ENCODE results near the gene GRIN2A.

The GRIN2A gene

DNA sequence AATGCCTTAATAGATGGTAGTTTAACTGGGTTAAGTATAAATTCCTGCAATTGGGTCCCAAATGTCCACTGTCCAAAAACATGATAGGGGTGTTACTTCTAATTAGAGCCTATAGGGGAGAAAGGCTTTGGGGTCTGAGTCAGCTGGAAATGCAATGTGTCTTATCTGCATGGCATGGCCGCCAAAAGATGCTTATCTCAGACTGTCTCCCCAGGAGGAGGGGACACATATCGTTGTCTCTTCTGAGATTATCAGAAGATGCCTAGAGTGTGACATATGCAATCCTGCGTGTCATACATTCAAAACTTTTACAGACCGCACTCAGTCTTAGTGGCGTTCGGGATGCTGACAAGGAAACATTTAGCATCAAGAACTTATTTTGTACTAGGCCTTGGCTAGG is 442.9 kb downstream of the GRIN2A start (continued):
- TF ChIP-seq, protein P1, sequence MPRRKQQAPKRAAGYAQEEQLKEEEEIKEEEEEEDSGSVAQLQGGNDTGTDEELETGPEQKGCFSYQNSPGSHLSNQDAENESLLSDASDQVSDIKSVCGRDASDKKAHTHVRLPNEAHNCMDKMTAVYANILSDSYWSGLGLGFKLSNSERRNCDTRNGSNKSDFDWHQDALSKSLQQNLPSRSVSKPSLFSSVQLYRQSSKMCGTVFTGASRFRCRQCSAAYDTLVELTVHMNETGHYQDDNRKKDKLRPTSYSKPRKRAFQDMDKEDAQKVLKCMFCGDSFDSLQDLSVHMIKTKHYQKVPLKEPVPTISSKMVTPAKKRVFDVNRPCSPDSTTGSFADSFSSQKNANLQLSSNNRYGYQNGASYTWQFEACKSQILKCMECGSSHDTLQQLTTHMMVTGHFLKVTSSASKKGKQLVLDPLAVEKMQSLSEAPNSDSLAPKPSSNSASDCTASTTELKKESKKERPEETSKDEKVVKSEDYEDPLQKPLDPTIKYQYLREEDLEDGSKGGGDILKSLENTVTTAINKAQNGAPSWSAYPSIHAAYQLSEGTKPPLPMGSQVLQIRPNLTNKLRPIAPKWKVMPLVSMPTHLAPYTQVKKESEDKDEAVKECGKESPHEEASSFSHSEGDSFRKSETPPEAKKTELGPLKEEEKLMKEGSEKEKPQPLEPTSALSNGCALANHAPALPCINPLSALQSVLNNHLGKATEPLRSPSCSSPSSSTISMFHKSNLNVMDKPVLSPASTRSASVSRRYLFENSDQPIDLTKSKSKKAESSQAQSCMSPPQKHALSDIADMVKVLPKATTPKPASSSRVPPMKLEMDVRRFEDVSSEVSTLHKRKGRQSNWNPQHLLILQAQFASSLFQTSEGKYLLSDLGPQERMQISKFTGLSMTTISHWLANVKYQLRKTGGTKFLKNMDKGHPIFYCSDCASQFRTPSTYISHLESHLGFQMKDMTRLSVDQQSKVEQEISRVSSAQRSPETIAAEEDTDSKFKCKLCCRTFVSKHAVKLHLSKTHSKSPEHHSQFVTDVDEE (CRISPR knock-in tag; IDR thresholded peaks at IDR 0.05), result no peak
- TF ChIP-seq ISL1 (CRISPR knock-in tag; IDR thresholded peaks at IDR 0.05) (no peak), TOX (CRISPR knock-in tag; IDR thresholded peaks at IDR 0.05; ENCODE audit: borderline replicate concordance) (no peak), RARB (CRISPR knock-in tag; IDR thresholded peaks at IDR 0.05) (no peak)

DNA sequence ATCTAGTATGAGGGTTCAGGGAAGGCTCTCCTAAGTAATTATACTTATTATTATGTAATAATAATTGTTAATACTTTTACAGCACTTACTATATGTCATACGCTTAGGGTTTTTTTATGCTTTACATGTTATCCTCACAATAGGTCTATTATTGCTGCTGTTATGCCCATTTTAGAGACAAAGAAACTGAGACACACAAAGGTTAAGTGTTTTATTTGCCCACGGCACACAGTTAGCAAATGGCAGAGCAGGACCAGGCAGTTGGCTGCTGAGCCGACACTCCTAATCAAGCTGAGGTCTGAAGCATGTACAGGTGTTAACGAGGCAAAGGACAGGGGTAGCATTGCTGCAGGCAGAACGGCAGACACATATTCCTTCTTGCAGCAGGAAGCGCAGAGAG is 443.5 kb downstream of the GRIN2A start:
- TF ChIP-seq ZNF565 (CRISPR knock-in tag; conservative IDR thresholded peaks at IDR 0.05; ENCODE audit: low read depth), result no peak
- TF ChIP-seq ZC3H10 (CRISPR knock-in tag; IDR thresholded peaks at IDR 0.05), result no peak
- TF ChIP-seq, protein P2, sequence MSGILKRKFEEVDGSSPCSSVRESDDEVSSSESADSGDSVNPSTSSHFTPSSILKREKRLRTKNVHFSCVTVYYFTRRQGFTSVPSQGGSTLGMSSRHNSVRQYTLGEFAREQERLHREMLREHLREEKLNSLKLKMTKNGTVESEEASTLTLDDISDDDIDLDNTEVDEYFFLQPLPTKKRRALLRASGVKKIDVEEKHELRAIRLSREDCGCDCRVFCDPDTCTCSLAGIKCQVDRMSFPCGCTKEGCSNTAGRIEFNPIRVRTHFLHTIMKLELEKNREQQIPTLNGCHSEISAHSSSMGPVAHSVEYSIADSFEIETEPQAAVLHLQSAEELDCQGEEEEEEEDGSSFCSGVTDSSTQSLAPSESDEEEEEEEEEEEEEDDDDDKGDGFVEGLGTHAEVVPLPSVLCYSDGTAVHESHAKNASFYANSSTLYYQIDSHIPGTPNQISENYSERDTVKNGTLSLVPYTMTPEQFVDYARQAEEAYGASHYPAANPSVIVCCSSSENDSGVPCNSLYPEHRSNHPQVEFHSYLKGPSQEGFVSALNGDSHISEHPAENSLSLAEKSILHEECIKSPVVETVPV (CRISPR knock-in tag; IDR thresholded peaks at IDR 0.05), result no peak
- ATAC-seq, result no peak

DNA sequence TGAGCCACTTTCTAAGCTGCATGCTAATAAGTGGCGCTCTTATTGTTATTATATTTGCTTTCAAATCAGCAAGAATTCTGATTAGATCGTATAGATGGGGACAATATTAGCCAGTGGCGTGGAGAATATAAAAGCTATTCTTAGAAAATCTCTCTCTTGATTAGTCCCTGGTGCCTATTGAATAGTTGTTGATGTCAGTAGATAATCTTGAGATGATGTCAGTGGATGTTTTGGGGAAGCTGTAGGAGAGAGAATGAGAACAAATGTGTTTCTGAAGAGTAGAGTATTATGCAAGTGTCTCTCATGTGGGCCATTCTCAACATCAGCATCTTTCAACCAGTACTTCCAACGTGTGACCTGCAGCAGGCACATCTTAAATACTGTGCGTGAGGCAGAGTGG is 445.7 kb downstream of the GRIN2A start:
- TF ChIP-seq ARNTL (CRISPR knock-in tag; IDR thresholded peaks at IDR 0.05; ENCODE audit: borderline replicate concordance, low read depth), result no peak
- TF ChIP-seq ZFP3 (CRISPR knock-in tag; IDR thresholded peaks at IDR 0.05), result no peak
- TF ChIP-seq CSDC2 (CRISPR knock-in tag; IDR thresholded peaks at IDR 0.05), result no peak
- TF ChIP-seq ZNF70 (CRISPR knock-in tag; IDR thresholded peaks at IDR 0.05), result no peak
- no peak for TF ChIP-seq TCF4 (CRISPR knock-in tag; IDR thresholded peaks at IDR 0.05; ENCODE audit: borderline replicate concordance)
- TF ChIP-seq, protein P3, sequence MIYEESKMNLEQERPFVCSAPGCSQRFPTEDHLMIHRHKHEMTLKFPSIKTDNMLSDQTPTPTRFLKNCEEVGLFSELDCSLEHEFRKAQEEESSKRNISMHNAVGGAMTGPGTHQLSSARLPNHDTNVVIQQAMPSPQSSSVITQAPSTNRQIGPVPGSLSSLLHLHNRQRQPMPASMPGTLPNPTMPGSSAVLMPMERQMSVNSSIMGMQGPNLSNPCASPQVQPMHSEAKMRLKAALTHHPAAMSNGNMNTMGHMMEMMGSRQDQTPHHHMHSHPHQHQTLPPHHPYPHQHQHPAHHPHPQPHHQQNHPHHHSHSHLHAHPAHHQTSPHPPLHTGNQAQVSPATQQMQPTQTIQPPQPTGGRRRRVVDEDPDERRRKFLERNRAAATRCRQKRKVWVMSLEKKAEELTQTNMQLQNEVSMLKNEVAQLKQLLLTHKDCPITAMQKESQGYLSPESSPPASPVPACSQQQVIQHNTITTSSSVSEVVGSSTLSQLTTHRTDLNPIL (CRISPR knock-in tag; IDR thresholded peaks at IDR 0.05; ENCODE audit: low read depth), result no peak
- TF ChIP-seq BACH2 (CRISPR knock-in tag; IDR thresholded peaks at IDR 0.05; ENCODE audit: borderline replicate concordance), result no peak
- TF ChIP-seq ZNF8 (CRISPR knock-in tag; IDR thresholded peaks at IDR 0.05), result no peak
- TF ChIP-seq, protein P4, sequence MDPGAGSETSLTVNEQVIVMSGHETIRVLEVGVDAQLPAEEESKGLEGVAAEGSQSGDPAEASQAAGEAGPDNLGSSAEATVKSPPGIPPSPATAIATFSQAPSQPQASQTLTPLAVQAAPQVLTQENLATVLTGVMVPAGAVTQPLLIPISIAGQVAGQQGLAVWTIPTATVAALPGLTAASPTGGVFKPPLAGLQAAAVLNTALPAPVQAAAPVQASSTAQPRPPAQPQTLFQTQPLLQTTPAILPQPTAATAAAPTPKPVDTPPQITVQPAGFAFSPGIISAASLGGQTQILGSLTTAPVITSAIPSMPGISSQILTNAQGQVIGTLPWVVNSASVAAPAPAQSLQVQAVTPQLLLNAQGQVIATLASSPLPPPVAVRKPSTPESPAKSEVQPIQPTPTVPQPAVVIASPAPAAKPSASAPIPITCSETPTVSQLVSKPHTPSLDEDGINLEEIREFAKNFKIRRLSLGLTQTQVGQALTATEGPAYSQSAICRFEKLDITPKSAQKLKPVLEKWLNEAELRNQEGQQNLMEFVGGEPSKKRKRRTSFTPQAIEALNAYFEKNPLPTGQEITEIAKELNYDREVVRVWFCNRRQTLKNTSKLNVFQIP (CRISPR knock-in tag; IDR thresholded peaks at IDR 0.05; ENCODE audit: borderline replicate concordance, low read depth), result no peak
- TF ChIP-seq OSR1 (CRISPR knock-in tag; IDR thresholded peaks at IDR 0.05), result no peak
- no peak for TF ChIP-seq SNAI2 (CRISPR knock-in tag; IDR thresholded peaks at IDR 0.05)
- TF ChIP-seq, protein P1 (CRISPR knock-in tag; IDR thresholded peaks at IDR 0.05), result no peak
- TF ChIP-seq TOX (CRISPR knock-in tag; IDR thresholded peaks at IDR 0.05; ENCODE audit: borderline replicate concordance), result no peak
- TF ChIP-seq PPARA (CRISPR knock-in tag; IDR thresholded peaks at IDR 0.05; ENCODE audit: borderline replicate concordance), result no peak

DNA sequence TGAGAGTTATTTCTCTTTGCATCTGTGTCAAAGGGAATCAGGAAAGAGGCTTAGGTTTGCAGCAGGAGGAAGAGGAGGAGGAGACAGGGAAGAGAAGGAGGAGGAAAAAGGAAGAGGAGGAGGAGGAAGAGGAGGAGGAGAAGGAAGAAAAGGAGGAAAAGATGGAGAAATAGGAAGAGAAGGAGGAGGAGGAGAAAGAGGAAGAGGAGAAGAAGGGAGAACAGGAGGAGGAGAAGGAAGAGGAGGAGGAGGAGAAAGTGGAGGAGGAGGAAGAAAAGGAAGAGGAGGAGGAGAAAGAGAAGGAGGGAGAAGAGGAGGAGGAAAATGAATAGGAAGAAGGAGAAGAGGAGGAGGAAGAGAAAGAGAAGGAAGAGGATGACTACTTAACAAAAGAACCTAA is 459.1 kb downstream of the GRIN2A start:
- ATAC-seq, result no peak
- no peak for TF ChIP-seq ZNF70 (CRISPR knock-in tag; IDR thresholded peaks at IDR 0.05)
- TF ChIP-seq, protein P1 (CRISPR knock-in tag; IDR thresholded peaks at IDR 0.05), result no peak
- TF ChIP-seq, protein P5, sequence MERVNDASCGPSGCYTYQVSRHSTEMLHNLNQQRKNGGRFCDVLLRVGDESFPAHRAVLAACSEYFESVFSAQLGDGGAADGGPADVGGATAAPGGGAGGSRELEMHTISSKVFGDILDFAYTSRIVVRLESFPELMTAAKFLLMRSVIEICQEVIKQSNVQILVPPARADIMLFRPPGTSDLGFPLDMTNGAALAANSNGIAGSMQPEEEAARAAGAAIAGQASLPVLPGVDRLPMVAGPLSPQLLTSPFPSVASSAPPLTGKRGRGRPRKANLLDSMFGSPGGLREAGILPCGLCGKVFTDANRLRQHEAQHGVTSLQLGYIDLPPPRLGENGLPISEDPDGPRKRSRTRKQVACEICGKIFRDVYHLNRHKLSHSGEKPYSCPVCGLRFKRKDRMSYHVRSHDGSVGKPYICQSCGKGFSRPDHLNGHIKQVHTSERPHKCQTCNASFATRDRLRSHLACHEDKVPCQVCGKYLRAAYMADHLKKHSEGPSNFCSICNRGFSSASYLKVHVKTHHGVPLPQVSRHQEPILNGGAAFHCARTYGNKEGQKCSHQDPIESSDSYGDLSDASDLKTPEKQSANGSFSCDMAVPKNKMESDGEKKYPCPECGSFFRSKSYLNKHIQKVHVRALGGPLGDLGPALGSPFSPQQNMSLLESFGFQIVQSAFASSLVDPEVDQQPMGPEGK (CRISPR knock-in tag; IDR thresholded peaks at IDR 0.05; ENCODE audit: borderline replicate concordance), result no peak
- TF ChIP-seq ZNF565 (CRISPR knock-in tag; conservative IDR thresholded peaks at IDR 0.05; ENCODE audit: low read depth), result no peak
- no peak for TF ChIP-seq ISL1 (CRISPR knock-in tag; IDR thresholded peaks at IDR 0.05)
- no peak for TF ChIP-seq ARNTL (CRISPR knock-in tag; IDR thresholded peaks at IDR 0.05; ENCODE audit: borderline replicate concordance, low read depth)
- no peak for TF ChIP-seq BACH2 (CRISPR knock-in tag; IDR thresholded peaks at IDR 0.05; ENCODE audit: borderline replicate concordance)
- TF ChIP-seq ESRRG (CRISPR knock-in tag; IDR thresholded peaks at IDR 0.05), result no peak
- TF ChIP-seq PPARA (CRISPR knock-in tag; IDR thresholded peaks at IDR 0.05; ENCODE audit: borderline replicate concordance), result no peak

More for the DNA sequence above, 445.7 kb downstream of the GRIN2A start:
- no peak for ATAC-seq

Measured in SK-N-SH treated with all-trans-retinoic acid at 6 μM for 48 hours (cell line).